Left ventricle myocardium superior (tissue), 1 donor: Measurements from ENCODE around the gene SLIT2. TPM values are rescaled to one million over a fixed set of nuclear protein-coding genes. Genes with fewer than 3 reads are reported as not detected.

Experiments
- ATAC-seq: fragments of 200-7000 bp; cut with Tn5 transposase; one replicate; pipeline ENCODE4 v1.9.1; 2020; ENCODE audit warnings: mild to moderate bottlenecking, moderate library complexity
- DNase-seq: peaks from one replicate; pipeline ENCODE4 v3.0.0-alpha.2; 2020
- intact Hi-C: fragments of 100-400 bp; cut with micrococcal nuclease; formaldehyde crosslinking; loops from one replicate; pipeline ENCODE4 v1.11.0; 2022
- total RNA-seq: library from RNA; stranded (reverse); fragmentation: NEBNext Ultra II Directional; extraction: Animal tissue kit (Norgen Biotek cat#: 25700); gene quantifications from one replicate; pipeline ENCODE4 v1.2.1, GENCODE V29; 2021
- donor health status: DM: no; HTN: yes; CAD: no; lungs with severe emphysema.

Gene SLIT2
- total RNA-seq, 1 donor from 2014 or later: 8.5 TPM

DNA sequence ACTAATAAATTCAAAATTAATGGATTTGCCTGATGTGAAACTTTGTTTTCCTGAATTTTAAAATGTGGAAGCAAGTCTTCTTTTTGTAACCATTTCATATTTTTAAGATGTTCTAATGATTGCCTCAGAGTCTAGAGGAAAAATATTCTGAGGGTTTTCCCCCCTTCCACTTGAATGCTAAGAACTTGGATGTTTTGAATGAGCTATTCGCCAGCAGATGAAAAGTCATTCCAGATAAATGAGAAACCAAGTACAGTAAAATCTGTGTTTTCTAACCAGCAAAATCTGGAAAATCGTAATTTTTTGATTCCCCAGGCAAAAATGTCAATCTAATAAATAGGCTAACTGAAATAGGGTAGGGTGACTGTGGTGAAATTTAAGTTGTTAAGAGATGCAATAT, 45.6 kb downstream of the SLIT2 start:
- ATAC-seq (no peak), DNase-seq (no peak)
- intact Hi-C loops: no loop called here

DNA sequence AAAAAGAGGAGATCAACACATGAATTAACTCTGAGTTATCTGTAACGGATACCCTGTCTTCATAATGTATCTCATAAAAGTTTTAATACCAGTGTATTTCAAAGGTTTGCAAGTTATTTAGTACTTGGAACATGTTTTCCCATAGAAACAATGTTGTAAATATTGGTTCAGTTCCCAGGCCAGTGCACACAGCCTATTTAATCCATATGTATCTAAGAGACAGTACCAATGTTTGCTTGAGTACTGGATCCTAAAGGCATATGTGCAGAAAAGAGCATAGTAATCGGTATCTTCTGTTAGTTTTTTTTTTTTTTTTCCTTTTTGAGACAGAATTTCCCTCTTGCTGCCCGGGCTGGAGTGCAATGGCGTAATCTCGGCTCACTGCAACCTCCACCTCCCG, 46.1 kb downstream of the SLIT2 start:
- intact Hi-C loops: no loop called here
- no peak for DNase-seq
- ATAC-seq: no peak

DNA sequence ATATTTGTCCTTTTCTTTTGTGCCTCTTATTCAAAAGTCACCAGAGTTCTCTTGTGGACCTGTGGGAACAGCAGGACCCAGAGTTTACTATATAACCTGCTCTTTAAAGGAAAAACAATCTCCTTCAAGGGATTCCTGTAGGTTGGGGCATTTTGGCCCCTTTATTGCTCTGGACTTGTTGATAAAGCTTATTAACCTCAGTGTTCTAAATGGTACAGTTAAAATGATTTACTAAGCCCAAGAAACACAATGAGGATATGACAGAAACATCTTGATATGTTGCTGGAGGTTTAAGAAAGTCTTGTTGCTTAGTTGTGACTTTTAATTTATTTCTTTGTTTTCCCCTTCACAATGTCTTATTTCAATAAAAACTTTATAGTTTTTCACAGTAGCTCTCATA, 46.8 kb downstream of the SLIT2 start:
- ATAC-seq (no peak), DNase-seq (no peak)
- intact Hi-C loops: no loop called here

DNA sequence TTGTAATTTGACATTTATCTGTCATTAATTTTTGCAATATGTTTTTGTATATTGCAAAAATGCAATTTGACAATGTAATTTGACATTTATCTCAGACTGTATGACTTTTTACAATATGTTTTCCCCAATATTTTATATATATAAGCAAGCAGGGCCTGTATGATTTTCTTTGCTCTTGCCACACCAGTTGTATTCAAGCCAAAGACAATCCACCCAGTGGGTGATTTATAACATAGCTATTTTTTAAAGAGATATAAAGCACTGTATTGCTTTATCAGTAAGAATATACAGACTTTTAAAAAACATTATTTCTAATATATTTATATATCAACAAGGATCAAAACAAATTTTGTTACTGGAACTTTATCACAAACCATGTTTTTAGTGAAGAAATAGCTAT, 47.3 kb downstream of the SLIT2 start:
- ATAC-seq: no peak
- no peak for DNase-seq
- intact Hi-C loops: no loop called here

DNA sequence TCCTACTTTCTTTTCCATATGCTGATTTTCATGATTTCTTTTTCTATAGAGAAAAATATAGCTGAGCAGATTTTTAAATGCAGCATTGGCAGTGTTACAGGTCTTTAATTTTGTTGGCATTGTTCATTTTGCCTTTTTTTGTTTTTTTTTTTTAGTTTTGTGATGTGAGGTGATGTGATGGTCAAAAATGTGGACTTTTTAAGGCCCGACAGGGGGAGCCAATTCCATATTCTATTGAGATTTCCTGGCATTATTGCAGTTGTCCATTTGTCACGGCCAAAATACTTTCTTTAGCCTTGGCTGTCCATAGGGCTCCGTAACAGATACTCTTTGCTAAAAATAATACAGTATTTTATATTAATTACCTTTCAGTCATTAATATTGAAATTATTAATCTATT, 47.8 kb downstream of the SLIT2 start:
- intact Hi-C loops: no loop called here
- ATAC-seq (no peak), DNase-seq (no peak)

DNA sequence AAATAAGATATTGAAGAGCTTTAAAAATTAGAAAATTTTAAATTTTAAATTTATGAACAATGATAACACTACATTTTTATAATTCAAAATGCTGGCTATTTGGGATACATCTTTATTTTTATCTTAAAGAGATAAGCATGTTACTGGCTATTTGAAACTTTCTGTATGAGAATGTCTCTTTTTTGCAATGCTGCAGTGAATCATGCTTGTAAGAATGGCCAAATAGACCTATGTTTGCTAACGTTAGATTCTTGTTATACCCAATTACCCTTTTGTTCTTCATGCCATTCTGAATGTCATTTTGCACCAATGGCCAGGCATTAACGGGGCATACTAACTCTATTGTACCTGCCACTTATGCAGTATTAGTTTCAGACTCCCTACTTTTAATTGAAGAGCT, 49.5 kb downstream of the SLIT2 start:
- DNase-seq (no peak), ATAC-seq (no peak)
- intact Hi-C loops: no loop called here
